Embryonic facial prominence (tissue), 1 donor: ENCODE measurements around the gene CBX1.
A peak's percentile ranks its signal among the peaks of the same experiment; 100 is the strongest.

Experiments used
- DNase-seq: peaks from one replicate; pipeline ENCODE4 v3.0.0-alpha.2; 2016; ENCODE audit errors: extremely low spot score

CBX1 gene

DNA sequence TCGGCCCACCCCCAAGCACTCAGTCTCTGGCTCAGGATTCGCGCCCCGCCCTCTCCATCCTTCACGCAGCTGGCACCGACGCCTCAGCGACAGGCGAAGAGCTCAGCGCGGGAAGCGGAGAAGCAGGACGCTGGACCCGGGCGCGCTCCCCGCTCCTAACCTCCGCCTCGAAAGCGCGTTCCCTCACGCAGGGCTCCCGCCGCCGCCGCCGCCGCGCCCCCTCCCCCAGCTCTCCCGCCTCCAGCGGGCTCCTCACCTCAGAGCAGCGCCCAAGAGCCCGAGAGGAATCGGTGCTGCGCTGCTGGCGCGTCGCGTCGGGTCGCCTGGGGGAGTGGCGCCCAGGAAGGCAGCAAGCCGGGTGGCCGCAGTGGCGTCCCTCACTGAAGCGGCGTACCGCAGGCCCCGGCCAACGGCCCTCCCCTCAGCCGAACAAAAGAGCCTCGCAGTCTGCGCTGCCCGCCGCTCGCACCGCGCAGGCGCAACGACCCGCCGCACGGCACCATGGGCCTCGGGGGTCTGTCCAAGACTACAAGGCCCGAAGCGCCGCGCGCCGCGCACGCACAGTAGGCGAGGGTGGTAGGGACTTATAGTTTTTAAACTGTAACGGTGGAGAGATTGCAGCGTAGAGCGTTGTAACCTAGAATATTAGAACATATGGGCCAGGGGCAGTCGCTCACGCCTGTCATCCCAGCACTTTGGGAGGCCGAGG lies at the start of gene CBX1:
CBX1 (minus strand) TSS at position 467 of the 709 bp plus-strand sequence. CDS start 24,474 bp downstream, outside the sequence.
- peak; percentile 83 for DNase-seq

GRCh38 chr17:48150597-48151001 lies 49.3 kb upstream of the CBX1 start:
- no peak for DNase-seq

- DNase-seq = no peak
Observed at GRCh38 chr17:48149787-48150463, 48.6 kb upstream of the CBX1 start.

GRCh38 chr17:48148854-48149786 lies 47.8 kb upstream of the CBX1 start:
- DNase-seq = no peak

GRCh38 chr17:48148029-48148770 lies 46.9 kb upstream of the CBX1 start:
- no peak for DNase-seq

GRCh38 chr17:48144976-48145798 lies 43.9 kb upstream of the CBX1 start:
- DNase-seq = no peak

- DNase-seq = no peak
Observed at GRCh38 chr17:48144231-48144630, 43.0 kb upstream of the CBX1 start.

DNA sequence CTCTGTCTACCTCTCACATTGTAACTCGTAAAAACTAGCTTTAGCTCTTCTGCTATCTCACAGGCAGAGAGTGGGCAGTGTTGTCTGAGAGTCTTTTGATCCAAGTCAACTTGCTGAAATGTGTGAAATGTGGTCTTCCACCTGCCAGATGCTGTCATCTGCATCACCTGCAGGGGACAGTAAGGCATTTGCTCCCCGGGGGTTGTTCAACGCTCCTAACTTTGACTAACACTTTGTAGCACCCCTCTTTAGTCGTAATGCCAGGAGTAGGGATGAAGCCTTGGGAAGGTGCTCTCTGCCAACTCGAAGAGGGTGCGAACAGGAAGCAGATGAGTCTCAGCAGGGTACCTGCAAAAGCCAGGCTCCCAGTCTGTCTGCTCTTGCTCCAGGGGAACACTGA lies 42.4 kb upstream of the CBX1 start:
- no peak for DNase-seq

DNA sequence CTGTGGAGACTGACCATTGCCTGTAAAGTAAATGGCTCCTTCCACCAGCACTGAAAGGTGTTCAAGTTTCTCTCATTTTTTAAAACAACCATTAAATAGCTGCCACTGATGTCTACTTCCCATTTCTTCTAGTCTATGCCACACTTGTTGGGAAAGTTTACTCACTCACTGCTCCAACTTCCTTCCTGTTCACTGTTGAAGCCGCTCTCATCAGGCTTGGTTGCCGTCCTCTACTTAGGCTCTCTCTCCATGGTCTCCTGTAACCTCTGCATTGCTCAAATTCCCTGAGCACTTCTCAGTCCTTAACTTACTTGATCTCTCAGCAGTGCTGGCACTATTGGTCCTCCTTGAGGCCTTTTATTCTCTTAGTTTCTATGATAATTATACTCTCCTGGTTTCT lies 38.7 kb upstream of the CBX1 start:
- no peak for DNase-seq

DNA sequence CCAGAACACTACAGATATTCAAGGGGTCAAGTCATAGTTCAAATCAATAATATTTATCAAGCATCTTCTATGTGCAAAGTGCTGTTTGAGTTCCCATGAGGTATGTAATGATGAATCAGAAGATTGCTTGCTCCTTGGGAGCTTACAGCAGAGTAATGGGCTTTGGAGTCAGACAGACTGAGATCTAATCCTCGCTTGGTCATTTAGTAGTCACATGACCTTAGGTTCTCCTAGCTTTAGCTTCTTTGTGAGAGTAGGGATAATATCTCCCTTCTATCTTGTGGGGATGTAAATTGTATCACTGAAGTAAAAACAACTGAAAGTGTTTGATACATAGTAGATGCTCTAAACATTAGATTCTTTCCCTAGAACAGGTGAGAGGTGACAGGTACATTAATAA lies 36.4 kb upstream of the CBX1 start:
- DNase-seq = no peak

DNA sequence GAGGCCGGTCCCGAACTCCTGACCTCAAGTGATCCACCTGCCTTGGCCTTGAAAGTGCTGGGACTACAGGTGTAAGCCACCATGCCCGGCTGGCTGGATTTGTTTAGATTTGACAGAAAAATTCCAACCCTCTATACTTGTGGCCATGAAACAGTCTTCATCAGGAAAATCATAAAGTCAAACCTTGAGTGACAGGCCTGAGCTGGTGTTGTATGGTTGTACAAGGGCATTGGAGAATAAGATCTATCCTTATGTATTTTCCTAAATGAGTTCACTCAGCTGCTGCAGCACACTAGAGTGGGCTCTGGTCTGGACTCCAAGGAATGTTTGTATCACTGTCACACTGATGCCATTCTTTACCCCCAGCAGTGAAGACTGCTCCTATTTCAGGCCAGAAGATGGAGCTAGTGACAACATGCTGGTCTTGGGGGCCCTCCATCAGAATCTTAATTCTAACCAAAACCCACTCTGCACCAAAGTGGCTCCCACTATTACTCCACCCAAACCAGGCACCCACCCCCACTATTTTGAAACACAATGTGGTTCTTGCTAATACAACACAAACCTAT lies 33.7 kb upstream of the CBX1 start:
- DNase-seq = no peak

- no peak for DNase-seq
Observed at GRCh38 chr17:48132385-48132784, 31.1 kb upstream of the CBX1 start.

DNA sequence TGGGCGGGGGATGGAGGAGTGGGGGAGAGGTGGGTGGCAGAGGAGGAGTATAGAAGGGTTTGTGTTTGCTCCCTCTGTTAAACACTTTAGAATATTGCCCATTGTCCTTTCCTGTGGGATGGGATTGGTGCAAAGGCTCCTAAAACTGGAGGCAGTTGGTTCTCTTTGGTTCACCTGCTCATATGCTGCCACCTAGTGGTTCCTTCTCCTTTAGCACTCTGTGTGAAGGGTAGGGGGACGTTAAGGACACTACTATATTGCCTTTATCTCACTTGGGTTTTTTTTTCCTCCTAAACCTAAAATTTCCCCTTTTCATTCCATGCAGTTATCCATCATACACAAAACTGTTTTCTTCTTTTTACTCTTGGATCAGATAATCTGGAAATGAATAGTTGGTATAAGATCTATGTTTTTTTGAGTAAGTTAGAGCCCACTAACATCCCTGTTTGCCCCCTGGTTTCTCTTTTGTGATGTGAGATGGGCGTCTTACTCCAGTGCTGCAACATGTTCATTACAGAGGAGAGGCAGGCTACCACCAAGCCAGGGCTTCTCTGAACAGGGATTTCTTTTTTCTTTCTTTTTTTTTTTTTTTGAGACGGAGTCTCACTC lies 30.0 kb upstream of the CBX1 start:
- no peak for DNase-seq

DNA sequence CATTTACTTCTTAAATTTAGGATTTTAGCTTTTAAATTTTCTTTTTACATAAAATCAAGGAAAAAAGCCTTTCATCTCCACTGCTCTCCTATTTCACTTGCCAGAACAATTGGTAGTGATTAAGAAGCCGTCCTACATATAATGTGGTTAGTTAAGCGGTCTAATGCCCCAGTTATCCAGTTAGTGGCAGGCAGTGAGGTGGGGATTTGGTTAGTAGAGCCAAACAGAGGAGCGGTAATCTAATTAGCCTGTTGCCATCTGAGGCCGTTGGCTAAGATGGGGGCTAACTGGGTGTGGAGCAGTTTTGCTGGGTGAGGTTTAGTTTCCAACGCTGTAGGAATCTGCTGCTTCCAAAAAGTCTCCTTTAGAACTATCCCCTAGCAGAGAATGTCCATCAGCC lies 28.7 kb upstream of the CBX1 start:
- DNase-seq = no peak

DNA sequence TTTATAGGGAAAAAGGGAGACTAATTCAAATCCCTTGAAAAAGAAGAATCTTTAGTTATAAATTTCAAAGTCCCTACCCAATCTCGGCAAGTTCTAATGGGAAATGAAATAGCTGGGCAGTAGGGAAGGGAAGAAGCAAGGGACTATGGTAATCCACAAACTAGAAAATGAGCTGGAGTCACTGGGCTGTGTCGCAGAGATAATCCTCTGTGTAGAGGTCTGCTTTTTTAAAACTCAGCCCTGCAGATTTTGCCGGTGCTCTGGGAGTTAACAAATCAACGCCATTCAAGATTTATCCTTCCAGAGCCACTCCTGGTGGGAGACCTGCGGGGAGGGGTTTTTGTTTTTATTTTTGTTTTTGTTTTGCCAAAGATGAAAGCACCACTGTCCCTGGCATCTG lies 27.1 kb upstream of the CBX1 start:
- DNase-seq = no peak

- no peak for DNase-seq
Observed at GRCh38 chr17:48127371-48128051, 26.2 kb upstream of the CBX1 start.

- no peak for DNase-seq
Observed at GRCh38 chr17:48126532-48126850, 25.2 kb upstream of the CBX1 start.

DNA sequence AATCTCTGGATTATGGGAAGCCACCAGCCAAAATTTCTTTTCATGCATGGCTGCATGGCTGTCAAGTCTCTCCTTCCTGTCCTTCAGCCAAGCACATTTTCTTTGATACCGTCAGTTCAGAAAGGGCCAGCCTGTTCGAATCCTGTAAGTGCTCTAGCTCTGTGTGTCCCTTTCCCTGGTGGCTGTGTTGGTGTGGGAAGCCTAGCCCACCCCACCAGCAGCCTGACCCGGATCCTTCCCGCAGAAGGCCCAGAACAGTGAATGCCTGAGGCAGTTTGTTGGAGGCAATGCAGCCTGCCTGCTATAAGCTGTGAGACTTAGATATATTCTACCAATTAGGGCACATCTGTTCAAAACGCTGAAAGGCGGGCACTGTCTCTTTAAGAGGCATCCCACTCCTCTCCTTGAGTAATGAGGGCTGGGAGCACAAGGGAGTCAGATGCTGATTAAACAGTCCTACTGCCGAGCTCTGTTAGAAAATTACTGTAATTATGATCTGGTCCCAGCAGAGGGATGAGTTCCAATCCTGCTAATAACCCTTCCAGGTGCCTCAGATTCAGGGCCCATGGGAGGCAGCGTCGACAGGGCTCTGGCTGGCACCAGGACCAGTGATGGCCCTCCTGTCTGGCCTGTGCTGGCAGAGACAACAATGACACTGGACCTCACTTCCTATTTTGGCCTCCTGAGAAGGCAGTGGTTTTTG lies 24.7 kb upstream of the CBX1 start:
- DNase-seq = no peak

GRCh38 chr17:48123776-48124388 lies 22.6 kb upstream of the CBX1 start:
- DNase-seq = no peak
